ENCODE results near the gene POLR3GL.

The POLR3GL gene

DNA sequence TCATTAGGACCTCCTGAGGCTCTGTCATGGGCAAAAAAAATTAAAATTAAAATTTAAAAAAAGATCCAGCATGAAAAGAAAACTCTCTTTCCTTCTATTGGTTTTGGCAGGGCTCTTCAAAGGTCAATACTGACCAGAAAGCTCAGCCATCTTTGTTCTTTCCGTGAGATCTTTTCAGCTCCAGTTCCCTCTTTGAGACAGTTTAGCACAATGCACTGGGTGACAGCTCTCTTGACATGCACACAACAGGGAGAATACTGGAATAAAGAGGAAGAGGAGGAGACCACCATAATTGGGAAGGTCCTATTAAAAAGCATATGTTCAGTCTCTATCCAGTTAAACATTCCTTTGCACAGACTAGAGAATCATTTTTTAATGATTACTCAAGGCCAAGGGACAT lies 13.0 kb upstream of the POLR3GL start:
- DNase-seq: no peak

DNA sequence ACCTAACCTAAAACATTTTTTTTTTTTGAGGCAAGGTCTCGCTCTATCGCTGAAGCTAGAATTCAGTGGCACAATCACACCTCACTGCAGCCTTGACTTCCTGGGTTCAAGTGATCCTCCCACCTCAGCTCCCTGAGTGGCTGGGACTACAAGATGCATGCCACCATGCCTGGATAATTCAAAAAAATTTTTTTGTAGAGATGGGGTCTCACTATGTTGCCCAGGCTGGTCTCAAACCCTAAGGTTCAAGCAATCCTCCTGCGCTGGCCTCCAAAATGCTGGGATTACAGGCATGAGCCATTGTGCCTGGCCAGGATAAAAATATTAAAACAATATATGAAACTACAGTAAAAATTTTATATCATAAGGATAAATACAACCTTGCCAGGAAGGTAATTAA lies 11.6 kb upstream of the POLR3GL start:
- DNase-seq: no peak

DNA sequence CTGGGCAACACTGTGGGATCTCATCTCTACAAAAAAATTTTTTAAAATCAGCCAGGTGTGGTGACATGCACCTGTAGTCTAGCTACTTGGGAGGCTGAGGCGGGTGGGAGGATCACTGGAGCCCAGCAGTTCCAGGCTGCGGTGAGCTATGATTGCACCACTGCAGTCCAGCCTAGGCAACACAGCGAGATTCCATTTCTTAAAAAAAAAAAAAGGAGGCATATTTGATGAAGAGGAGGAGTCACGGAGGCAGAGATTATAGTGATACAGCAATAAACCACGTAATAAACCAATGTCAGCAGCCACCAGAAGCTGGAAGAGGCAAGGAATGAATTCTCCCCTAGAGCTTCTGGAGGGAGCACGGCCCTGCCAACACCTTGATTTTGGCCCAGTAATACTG lies 10.6 kb upstream of the POLR3GL start:
- no peak for DNase-seq

DNA sequence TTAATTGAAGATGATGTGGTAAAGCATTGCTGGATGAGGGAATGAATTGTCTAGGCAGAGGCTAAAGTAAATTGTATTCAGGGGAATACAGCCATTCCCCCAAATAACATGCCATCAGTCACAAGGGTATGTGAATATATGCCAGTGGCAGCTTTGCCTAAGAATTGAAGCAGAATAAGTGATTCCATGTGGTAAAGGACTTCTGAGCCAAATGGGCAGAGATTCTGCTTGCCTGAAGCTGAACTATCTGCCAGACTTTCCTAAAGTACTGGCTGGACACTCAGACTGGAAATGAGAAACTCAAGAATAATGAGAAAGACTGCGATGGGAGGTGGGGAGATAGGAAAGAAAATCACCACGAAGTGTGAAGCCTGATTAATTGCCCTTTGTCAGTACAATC lies 9.1 kb upstream of the POLR3GL start:
- DNase-seq: no peak

DNA sequence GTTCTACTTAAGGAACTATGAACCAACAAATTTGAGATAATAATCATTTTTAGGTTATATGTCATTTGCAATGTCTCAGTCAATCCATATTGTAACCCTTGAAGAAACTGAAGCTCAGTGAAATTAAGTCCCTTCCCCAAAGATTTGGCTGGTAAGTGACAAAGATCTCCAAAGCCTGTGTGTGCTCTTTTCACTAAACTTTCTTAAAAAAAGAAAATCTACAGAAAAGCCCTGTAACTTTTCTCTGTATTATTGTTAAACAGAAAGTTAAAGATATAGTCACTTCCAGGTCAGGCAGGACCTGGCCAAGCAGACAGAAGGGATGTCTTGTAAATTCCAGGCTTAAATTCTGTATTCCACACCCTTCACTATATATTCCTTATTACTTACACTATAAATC lies 8.1 kb upstream of the POLR3GL start:
- no peak for DNase-seq

DNA sequence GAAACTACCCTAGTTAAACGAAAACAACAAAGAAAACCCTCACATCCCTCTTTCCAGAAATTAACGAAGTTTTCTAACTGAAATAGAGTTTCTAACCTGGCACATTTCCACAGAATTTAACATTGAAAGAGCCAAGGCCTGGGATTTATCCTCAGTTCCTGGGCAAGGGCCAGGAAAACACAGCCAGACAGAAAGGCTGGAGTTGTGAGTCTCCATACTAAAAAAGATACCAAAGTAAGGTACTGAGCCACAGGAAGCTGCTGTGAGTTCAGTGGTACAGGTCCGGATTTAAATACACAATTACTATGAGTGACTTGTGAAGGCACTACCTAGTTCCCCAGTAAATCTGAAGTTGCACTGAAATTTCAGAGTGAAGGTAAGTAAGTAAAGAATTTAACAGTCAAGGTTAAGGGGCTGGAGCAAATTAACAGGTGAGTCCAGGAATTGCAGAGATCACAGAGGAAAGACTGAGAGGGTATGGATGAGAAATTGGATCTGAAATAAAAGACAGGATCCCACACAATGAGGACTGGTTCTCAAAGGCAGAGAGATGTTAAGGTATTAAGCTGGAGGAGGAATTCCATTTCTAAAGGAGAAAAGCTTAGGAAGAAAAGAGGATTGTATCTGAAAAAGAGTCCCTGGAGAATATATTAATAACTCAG lies 7.6 kb upstream of the POLR3GL start:
- DNase-seq: no peak

DNA sequence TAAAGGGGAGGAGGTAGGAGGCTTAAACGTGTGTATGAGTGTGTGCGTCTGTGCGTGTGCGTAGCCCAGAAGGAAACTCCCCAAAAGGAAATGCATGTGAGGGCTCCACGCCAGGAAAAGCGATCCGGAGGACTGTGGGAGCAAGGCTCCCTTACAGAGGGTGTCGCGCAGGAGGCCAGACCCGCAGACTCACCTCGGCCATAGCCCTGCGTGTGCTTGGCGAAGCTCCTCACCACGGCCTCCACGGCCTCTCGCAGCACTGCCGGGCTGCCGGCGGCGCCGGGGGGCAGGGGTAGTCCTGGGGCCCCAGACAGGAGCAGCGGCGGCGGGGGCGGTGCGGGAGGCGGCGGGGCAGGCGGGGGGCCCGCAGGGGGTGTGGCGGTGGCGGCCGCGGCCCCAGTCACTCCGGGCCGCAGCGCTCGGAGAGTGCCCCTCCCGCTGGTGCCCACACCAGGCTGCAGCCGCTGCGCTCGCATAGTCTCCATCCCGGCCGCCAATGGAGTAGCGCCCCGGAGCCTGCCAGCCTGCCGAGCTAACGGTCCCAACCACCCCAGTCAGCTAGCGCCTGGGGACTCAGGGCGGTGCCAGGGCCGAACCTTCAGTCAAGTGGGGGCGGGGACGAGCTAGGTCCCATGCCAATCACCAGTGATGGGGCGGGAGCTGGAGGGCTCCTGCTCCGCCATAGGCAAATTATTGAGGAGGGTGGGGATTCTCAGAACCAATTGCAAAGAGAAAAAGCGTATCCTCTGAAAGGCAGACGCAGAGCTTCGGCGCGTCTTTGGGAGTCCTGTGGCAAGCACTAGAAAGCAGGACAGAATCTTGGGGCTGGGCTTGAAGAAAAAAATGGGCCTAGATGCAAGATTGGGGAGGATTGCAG lies 6.8 kb upstream of the POLR3GL start, which contains the start of gene LIX1L:
Gene LIX1L (minus strand): TSS at position 575 of the 877 bp plus-strand sequence. CDS start 90 bp downstream, at position 485.
- DNase-seq: peak; percentile 94

DNA sequence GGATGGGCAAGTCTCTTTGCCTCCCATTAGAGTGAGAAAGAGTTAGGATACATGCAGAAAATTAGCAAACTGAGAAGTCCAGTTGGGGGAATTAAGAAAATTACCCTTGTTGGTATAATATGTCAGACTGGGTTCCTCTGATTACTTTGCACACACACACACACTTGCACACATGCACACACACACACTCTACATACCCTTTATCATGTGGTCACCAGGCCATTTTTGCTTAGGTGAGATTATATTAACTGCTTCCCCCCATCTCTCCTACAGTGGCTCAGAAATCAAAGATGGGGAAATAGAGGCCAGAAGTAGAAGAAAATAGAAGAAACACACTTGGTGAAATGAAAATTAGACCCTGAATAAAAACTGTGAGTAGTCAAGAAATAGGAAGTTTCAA lies 5.8 kb upstream of the POLR3GL start:
- DNase-seq: no peak

DNA sequence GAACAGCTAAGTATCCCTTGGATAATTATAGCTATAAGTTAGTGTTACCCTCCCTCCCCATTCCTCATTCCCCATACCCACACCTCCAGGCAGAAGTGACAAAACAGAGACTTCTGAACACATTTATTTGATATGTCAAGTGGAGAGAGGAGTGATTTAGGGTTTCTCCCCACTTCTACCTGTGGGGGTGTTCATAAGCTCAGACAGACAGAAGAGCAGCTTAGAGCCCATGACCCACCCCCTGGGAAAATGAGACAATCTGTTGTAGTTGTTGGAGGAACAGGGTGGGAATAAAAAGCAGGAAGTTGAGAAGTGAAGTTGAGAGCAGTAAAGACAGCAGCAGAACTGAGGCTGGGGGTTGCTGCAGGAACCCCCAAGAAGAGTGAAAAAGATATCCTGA lies 5.2 kb upstream of the POLR3GL start:
- no peak for DNase-seq

DNA sequence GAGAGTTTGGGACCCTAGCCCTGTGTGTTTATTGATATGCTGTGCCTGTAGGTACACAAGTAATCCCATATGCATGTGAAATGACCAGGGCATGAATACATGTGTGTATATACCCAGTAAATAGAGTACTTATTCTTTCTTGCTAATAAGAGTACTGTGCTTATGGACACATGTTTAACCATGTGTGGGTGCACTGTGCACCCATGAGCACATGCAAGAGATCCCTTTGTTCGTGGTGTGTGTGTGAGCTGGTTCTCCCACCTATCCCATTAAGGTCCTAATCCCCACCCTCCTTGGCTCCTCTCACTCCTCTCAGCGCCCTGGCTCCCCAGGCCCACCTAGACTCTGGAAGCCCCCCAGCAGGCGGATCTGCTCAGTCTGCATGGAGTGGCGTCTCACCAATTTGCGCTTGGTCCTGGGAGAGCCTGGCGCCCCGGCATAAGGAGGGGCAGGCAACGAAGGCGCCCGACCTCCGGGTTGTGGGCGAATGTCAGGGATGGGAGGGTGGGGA lies 4.5 kb upstream of the POLR3GL start:
- DNase-seq: no peak

DNA sequence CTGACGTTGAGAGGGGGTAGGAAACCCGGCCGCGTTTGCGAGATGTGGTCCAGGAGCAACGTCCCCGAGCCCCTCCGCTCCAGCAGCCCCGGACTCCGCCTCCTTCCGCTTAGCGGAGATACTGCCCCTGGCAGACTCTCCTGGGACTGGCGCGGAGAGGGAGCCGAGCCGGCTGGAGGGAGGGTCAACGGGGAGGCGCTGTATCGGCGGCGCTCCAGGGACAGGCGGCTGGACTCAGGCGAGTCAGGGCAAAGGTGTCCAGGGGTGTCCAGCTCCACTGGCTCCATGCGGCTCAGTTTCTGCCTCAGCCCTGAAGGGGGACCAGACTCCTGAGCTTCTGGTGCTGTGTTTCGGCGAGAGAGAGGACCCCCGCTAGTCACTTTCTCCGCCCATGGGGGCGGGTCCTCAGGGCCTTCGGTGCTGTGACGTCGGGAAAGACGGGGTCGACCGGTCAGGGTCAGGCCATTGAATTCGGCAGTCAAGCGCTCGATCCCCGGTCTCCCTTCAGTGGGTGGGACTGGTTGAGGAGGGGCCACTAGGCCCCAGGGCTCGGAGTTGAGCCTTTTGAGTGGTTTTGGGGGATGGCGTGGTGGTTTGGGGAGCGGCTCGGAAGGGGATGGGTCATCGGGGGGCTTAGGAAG lies 3.9 kb upstream of the POLR3GL start:
- DNase-seq: no peak

DNA sequence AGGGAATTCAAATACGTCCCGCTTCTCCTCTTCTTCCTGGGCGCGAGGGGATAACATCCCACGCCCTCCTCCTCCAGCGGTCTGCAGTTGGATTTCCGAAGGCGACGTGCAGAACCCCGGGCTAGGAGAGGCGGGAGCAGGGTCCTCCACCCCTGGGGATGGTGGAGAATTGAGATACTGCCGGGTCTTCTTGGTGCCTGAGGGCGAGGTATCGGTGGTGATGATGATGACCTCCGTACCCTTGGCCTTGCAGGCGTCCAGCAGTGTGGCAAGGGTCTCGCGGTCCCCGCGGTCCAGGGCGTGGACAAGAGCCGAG lies 3.4 kb upstream of the POLR3GL start:
- DNase-seq: no peak

DNA sequence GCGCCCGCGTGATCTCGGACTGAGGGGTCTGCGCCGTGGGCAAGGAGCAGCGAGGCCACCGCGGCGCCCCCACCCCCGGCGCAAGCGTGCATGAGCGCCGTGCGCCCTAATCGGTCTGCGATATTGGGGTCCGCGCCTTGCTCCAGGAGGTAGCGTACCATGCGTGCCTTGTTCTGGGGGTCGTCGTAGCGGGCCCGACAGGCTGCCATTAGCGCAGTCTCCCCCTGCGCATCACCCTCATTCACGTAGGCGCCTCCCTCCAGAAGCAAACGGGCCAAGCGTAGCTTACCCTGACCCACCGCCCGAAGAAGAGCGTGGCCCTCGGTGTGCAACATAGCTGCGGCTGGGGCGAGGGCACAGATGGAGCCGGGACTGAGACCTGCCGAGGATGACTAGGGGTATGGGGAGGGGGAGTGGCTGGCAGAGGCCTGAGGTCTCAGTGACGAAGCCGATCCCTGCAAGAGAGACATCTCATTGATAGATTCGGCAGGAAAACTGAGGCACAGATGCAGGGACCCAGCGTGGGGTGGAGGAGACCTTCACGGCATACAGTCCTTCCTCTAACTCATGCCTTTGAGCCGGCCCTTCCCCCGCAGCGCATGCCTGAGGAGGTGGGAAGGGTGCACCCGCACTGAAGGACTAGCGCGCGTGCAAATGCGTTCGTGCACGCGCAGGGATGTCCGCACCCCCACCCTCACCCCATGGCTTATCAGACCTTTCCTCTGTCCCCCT lies 2.9 kb upstream of the POLR3GL start:
- no peak for DNase-seq

DNA sequence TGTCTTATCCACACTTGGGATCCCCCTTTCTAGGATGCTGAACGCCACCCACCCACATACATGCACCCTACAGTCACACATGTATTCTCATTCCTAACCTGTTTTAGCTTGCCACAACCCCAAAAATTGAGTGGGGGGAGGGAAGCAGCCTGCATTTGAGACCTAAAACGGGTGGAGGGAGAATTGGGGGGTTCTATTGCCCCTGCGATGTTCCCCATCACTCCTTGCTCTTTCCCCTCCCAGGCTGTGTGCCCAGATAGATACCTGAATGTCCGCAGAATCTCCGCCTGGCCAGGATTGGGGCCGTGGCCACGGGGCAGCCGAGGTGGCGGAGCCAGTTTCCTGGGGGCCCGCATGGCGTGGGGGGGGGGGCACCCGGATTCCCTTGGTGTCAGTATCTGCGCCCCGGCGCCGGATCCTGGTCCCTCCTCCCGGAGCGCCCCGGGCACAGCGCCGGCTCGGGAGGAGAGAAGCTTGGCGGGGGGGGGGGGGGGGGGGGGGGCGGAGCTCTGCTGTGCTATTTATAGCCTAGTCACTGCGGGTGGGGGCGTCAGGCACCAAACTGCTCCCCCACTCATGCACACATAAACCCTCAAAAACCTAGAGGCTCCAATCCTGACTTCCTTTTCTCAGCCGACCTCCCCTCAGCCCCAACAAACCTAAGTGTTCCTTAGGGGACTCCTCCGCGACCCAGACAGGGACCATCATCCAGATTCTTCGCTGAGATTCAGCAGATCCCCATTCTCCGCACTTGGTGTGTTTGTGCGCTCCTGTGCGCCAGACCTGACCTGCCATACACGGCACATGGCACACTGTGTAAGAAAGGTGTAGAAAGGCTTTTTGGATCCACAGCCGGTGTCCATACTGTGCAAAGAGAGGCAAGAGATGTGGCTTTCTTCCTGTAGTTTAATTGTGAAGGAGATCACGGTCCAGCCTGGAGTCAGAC lies 2.1 kb upstream of the POLR3GL start:
- no peak for DNase-seq

DNA sequence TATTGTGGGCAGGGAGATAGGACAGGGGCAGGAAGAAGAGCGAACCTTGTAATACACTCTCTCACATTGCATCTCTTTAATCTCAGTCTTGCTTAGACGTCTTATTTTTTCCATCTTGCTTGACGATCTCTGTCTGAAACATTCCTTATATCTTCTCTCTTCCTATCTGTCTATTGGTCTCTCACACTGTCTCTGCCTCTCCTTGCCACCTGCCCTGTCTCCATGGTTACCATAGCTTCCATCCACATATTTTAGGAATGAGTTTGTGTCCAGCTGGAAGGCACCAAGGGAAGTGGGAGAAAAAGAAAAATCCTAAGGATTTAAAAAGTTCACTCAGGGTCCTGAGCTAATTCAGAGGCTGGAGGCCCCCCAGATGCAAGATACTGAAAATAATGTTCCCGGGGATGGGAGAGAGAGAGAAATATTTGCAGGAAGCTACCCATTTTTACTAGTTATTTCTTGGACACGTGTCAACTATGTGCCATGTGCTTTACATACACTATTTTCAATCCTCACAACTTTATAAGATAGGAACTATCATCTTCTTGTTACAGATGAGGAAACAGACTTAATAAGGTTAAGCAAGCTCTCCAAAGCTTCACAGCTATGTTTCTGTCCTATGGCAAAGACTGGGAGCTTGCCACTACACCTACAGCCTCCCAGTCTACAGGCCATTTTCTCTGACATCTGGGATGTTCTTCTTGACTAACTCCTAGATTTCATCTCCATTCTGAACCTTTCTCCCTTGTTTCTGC lies 1.0 kb upstream of the POLR3GL start:
- no peak for DNase-seq

DNA sequence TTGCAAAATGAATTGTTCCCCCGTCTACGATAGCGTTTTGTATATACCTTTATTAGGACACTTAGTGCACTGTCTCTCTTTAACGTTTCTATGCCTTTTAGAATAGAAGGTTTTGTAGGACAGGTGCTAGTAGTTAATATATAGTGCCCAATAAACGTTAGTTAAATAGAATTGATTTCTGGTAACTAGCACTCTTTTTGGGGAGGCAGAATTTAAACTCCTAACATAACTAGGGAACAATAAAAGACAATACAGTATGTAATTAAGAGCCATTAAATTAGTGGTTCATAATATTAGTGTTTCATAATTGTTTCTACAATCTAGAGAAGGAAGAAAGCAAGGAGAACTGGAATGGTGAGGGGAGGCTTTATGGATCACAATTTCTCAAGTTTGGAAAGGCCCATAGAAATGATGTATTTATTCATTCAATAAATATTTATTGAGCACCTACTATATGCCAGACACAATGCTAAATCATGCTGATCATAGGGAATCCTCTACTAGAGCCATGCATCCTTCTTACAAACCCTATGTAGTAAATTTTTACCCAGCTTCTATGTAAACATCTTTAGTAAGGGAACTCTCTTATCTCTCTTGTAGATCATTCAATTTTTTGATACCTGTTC lies 742 bp downstream of the POLR3GL start:
- DNase-seq: no peak

DNA sequence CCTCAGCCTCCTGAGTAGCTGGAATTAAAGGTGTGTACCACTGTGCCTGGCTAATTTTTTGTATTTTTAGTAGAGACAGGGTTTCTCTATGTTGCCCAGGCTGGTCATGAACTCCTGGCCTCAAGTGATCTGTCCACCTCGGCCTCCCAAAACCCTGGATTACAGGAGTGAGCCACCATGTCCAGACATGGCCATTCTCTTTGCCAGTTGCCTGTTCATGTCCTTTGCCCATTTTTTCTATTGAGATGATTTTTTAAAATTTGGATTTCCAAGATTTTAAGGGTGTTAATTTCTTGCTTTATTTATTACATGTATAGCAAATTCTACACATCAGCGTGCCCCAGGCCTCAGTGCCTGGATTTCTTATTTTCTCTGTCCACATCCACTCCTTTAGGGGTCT lies 2.8 kb downstream of the POLR3GL start:
- DNase-seq: no peak

DNA sequence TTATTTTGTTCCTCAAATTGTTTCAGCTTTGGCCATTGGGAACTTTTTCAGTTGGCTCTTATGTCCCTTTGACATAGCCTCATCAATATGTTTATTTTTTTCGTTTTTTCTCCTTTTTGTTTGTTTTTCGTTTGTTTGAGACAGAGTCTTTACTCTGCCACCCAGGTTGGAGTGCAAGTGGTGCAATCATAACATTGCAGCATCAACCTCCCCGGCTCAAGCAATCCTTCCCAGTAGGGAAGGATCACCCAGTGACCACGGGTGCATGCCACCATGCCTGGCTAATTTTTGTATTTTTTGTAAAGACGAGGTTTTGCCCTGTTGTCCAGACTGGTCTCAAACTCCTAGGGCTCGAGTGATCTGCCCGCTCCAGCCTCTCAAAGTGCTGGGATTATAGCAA lies 8.1 kb downstream of the POLR3GL start:
- no peak for DNase-seq

DNA sequence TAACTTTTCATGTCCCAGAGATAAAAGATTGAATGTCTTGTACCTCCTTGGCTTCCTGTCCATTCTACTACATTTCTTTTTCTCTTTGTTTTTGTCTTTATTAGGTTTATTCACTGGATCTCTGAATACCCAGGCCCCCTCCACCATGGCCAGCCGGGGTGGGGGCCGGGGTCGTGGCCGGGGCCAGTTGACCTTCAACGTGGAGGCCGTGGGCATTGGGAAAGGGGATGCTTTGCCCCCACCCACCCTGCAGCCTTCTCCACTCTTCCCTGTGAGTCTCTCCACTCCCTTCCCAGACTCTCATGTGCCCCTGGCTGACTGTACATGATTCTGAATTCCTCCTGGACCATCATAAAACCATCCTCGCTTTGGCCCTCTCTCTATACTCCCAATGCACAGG lies 10.2 kb downstream of the POLR3GL start:
- no peak for DNase-seq

DNA sequence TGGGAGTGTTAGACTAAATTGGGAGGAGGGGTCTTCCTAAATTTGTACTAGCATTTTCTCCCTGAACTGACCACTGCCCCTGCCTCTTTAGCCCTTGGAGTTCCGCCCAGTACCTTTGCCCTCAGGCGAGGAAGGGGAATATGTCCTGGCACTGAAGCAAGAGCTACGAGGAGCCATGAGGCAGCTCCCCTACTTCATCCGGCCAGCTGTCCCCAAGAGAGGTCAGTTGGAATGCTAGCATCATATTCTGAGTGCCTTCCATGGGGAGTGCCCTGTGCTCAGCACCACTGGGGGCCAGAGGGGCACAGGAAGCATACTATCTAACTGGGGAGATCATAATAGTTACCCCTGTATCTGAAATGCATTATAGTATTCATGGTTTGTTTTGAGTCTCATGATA lies 10.7 kb downstream of the POLR3GL start:
- no peak for DNase-seq

DNA sequence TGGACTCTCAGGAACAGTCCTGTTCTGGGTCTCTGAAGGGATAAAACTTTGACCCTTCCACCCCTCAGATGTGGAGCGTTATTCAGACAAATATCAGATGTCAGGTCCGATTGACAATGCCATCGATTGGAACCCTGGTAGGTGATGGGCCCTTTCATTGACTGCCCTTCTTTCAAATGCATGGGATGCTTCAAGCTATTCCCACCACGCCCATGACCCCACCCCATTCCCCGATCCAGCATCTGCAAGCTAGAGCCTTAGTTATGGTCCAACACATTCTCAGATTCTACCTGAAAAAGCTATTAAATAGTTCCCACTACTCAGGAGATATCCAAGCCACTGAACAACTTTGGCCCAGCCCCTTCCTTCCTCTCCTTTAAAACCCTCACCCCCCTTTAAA lies 12.5 kb downstream of the POLR3GL start:
- DNase-seq: no peak
